PFSK-1 (cell line): ENCODE measurements around the gene JSRP1.

Experiments used
- POLR2AphosphoS5 ChIP-seq: IDR thresholded peaks from 2 replicates; pipeline ENCODE4 v1.6.1; 2012; ENCODE audit warnings: low read depth, mild to moderate bottlenecking, control low read depth, low read length, moderate library complexity
- REST ChIP-seq, 2 experiments: IDR thresholded peaks; 2 replicates each; pipeline versions ENCODE4 v1.6.1 to v1.8.0; 2011 to 2012; ENCODE audit warnings: low read depth in 2 of 2, low read length in 2 of 2, control low read depth in 1 of 2, inconsistent platforms in 1 of 2, mild to moderate bottlenecking in 1 of 2, moderate library complexity in 1 of 2; ENCODE audit not compliant: insufficient read depth in 1 of 2
- SIN3A ChIP-seq: IDR thresholded peaks from 2 replicates; pipeline ENCODE4 v1.6.1; 2012; ENCODE audit warnings: mild to moderate bottlenecking, low read length, moderate library complexity, borderline replicate concordance; ENCODE audit not compliant: insufficient read depth
- TAF1 ChIP-seq: IDR thresholded peaks from 2 replicates; pipeline ENCODE4 v1.6.1; 2012; ENCODE audit warnings: low read length, control low read depth, borderline replicate concordance; ENCODE audit not compliant: insufficient read depth

- no peak for TF ChIP-seq TAF1
- TF ChIP-seq REST (IDR thresholded peaks at IDR 0.05; ENCODE audit: insufficient read depth in 1 of 2, low read depth in 2 of 2, low read length in 2 of 2) = no peak
- no peak for TF ChIP-seq POLR2AphosphoS5
- no peak for TF ChIP-seq SIN3A
These were observed 17.0 kb downstream of the JSRP1 start for GRCh38 chr19:2239173-2239572.
